Stomach (tissue), 9 donors: ENCODE measurements around the gene AGFG1. TPM values are rescaled to one million over a fixed set of nuclear protein-coding genes. Genes with fewer than 3 reads are reported as not detected.

Source experiments
- DNase-seq, 2 donors: peaks; one replicate each; pipeline versions ENCODE4 v3.0.0 to v3.0.0-alpha.2; 2013 to 2019
- H3K27ac ChIP-seq, 5 donors: fragments of 200-600 bp in 4 of 5; sonication (generic) in 4 of 5; one replicate each; pipeline ENCODE4 v1.5.1; 2013 to 2019; ENCODE audit warnings: mild to moderate bottlenecking in 1 of 5, moderate library complexity in 1 of 5
- H3K27me3 ChIP-seq, 3 donors: fragments of 200-600 bp; sonication (generic); one replicate each; pipeline ENCODE4 v1.5.1; 2017 to 2019; ENCODE audit warnings: mixed run types in 1 of 3
- H3K36me3 ChIP-seq, 4 donors: fragments of 200-600 bp; sonication (generic); 1 replicate in 3 of 4; 2 replicates in 1 of 4; pipeline ENCODE4 v1.5.1; 2016 to 2019
- H3K4me1 ChIP-seq, 4 donors: fragments of 200-600 bp; sonication (generic); one replicate each; pipeline ENCODE4 v1.5.1; 2016 to 2019
- H3K4me3 ChIP-seq, 4 donors: fragments of 200-600 bp; sonication (generic) in 3 of 4; one replicate each; pipeline ENCODE4 v1.5.1; 2016 to 2019; ENCODE audit warnings: mild to moderate bottlenecking in 1 of 4
- H3K9me3 ChIP-seq, 4 donors: fragments of 200-600 bp; sonication (generic); one replicate each; pipeline ENCODE4 v1.5.1; 2016 to 2019
- CTCF ChIP-seq, 7 experiments: fragments of 450-650 bp in 4 of 7; fragments of 200-600 bp in 3 of 7; sonication (generic) in 3 of 7; IDR thresholded peaks; one replicate each; pipeline ENCODE4 v1.5.1; 2016 to 2019; ENCODE audit warnings: antibody characterized with exemption in 7 of 7, control low read depth in 2 of 7, mild to moderate bottlenecking in 1 of 7
- EP300 ChIP-seq: sonication (generic); formaldehyde crosslinking; IDR thresholded peaks from one replicate; pipeline ENCODE4 v1.6.1; 2017; ENCODE audit warnings: antibody characterized with exemption
- POLR2A ChIP-seq, 4 donors: fragments of 450-650 bp; IDR thresholded peaks; one replicate each; pipeline ENCODE4 v1.6.1; 2016; ENCODE audit warnings: antibody characterized with exemption in 4 of 4, control low read depth in 2 of 4, mild to moderate bottlenecking in 1 of 4, moderate library complexity in 1 of 4
- POLR2AphosphoS5 ChIP-seq, 3 donors: sonication (generic); formaldehyde crosslinking; IDR thresholded peaks; one replicate each; pipeline ENCODE4 v1.6.1; 2016; ENCODE audit warnings: antibody characterized with exemption in 3 of 3
- WGBS, 5 donors: extraction: QIAGEN DNeasy Blood & Tissue Kit in 3 of 5; methylation state at CpG; one replicate each; pipeline versions ENCODE4 v1.1.5 to v1.1.7; 2013 to 2018; 5-methylcytosine and 5-hydroxymethylcytosine counted together
- intact Hi-C: fragments of 100-400 bp; cut with DNase I; formaldehyde crosslinking; loops from one replicate; pipeline ENCODE4 v1.15.1; 2023; ENCODE audit warnings: low total_unique reads
- polyA plus RNA-seq, 3 donors: library from polyadenylated mRNA; stranded (reverse); fragments of 200-250 nt; gene quantifications; one replicate each; pipeline ENCODE4 v1.2.3, GENCODE V29; 2013
- total RNA-seq, 5 donors: library from RNA; depleted of rRNA; stranded (reverse); fragments of >200 nt; gene quantifications; one replicate each; pipeline versions ENCODE4 v1.1.0 to v1.2.3, GENCODE V29; 2014 to 2016
- donor health status: healthy with polysubstance abuse.
- donor health status: Bipolar disorder and iron deficiency.
- donor health status: healthy.

AGFG1 gene
- total and polyA plus RNA-seq, 8 donors = 16.1 to 119 (median 35.7) TPM

DNA sequence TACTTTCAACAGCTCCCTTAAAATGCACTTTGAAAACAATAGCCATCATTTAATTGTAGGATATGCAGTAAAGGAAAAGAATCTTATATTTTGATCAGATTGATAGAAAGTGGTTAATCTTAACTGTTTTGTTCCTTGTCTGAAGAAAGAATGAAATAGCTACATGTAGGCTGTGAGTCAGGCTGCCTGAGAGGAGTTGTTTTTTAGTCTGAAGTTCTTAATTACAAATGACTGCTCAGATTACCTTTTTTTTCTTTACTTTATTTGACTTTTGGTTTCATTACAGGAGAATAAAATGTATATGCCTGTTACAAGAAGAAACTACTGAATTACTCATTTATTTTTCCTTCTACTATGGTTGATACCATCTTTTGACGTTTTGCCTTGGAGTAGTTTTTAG, 56.8 kb downstream of the AGFG1 start:
- Histone ChIP-seq H3K4me1 (no peaks in the 10 kb centered on the region), H3K27me3 (no peaks in the 10 kb centered on the region), H3K4me3 (no peak overlapping the region), H3K27ac (no peak overlapping the region), H3K36me3 (peaks cover 12 to 84% (median 78%) of the 10 kb centered on the region in 4 donors), H3K9me3 (no peaks in the 10 kb centered on the region)
- TF ChIP-seq CTCF (IDR thresholded peaks at IDR 0.05) (no peak), POLR2AphosphoS5 (IDR thresholded peaks at IDR 0.05) (no peak), EP300 (no peak), POLR2A (IDR thresholded peaks at IDR 0.05) (no peak)
- no peak for DNase-seq
- intact Hi-C loops = no loop called here
- WGBS, 5 donors = 66 to 78% (median 66%) methylated on average over 1 of the region's 1 CpG

DNA sequence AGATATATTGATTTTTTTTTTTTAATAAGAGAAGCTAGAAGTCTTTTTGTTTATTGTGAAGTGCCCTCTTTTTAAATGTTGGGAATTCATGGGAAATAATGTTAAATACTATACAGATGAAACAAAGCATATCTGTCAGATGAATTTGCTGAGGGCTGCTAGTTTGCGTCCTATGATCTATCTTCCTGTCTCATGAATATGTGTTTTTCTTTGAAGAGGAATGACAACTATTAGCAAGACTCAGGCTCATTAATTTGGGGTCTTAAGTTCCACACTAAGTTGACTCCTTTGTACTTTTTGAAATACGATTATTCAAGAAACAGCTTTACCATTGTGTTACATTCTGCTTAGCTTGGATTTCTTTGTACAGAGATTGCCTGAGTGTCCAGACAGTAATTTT, 57.9 kb downstream of the AGFG1 start:
- intact Hi-C loops = no loop called here
- no peaks in the 10 kb centered on the region for H3K9me3 ChIP-seq
- TF ChIP-seq CTCF (IDR thresholded peaks at IDR 0.05) (no peak), POLR2A (IDR thresholded peaks at IDR 0.05) (no peak), EP300 (no peak), POLR2AphosphoS5 (IDR thresholded peaks at IDR 0.05) (no peak)
- WGBS, 5 donors = 91 to 96% (median 95%) methylated on average over 2 of the region's 2 CpGs
- no peak for DNase-seq
- H3K4me3 ChIP-seq = no peak overlapping the region
- no peaks in the 10 kb centered on the region for H3K4me1 ChIP-seq
- H3K27ac ChIP-seq = no peak overlapping the region
- H3K27me3 ChIP-seq = no peaks in the 10 kb centered on the region
- peaks cover 13 to 85% (median 78%) of the 10 kb centered on the region in 4 donors for H3K36me3 ChIP-seq

DNA sequence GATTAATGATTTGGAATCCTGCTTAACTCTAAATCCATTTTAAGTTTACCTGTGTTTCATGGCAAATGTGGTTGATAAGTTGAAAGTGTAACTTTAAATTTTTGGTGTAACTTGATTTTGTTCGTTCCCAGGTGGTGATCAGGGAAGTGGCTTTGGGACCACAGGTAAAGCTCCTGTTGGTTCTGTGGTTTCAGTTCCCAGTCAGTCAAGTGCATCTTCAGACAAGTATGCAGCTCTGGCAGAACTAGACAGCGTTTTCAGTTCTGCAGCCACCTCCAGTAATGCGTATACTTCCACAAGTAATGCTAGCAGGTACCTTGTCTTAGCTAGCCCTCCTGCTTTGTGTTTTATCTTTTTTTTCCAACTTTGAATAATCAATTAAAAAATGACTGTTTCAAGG, 62.8 kb downstream of the AGFG1 start:
- Histone ChIP-seq H3K27me3 (no peaks in the 10 kb centered on the region), H3K36me3 (peaks cover 29 to 96% (median 88%) of the 10 kb centered on the region in 4 donors), H3K4me3 (no peak overlapping the region), H3K27ac (no peak overlapping the region), H3K9me3 (no peaks in the 10 kb centered on the region), H3K4me1 (no peaks in the 10 kb centered on the region)
- intact Hi-C loops = no loop called here
- DNase-seq = no peak
- TF ChIP-seq EP300 (no peak), CTCF (IDR thresholded peaks at IDR 0.05) (no peak), POLR2AphosphoS5 (IDR thresholded peaks at IDR 0.05) (no peak), POLR2A (IDR thresholded peaks at IDR 0.05) (no peak)
- WGBS, 5 donors = 91 to 95% (median 92%) methylated on average over 3 of the region's 3 CpGs

DNA sequence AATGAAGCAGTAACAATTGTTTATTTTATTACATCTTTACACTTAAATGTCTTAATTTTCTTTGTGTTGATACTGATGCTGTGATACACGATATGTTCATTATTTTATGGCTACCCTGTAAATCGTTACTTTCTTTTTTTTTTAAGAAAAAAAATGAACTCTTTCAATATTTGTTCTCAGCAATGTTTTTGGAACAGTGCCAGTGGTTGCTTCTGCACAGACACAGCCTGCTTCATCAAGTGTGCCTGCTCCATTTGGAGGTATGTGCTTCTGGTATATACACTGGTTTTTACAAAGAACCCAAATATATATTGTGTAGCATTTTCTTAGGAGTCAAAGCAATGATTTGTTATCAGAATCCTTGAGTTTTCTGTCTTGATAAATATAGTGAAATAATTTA, 64.5 kb downstream of the AGFG1 start:
- intact Hi-C loops = no loop called here
- Histone ChIP-seq H3K4me3 (no peak overlapping the region), H3K36me3 (peaks cover 36 to 98% (median 96%) of the 10 kb centered on the region in 4 donors), H3K9me3 (peaks cover 0 to 7% (median 2%) of the 10 kb centered on the region in 4 donors), H3K4me1 (no peaks in the 10 kb centered on the region), H3K27me3 (no peaks in the 10 kb centered on the region), H3K27ac (no peak overlapping the region)
- no peak for TF ChIP-seq POLR2AphosphoS5 (IDR thresholded peaks at IDR 0.05)
- TF ChIP-seq POLR2A (IDR thresholded peaks at IDR 0.05) = no peak
- no peak for TF ChIP-seq CTCF (IDR thresholded peaks at IDR 0.05)
- TF ChIP-seq EP300 = no peak
- peak in 1 of 2 donors; percentile 37 for DNase-seq
- 39 to 49% (median 40%) methylated on average over 2 of the region's 2 CpGs for WGBS, 5 donors
